GM04503 (cell line): Measurements from ENCODE around the gene CYP4V2.
"Not testable (repeated sequence)": the region's sequence is repeated elsewhere in the genome, so short reads cannot be mapped to it uniquely, and the experiment has no call there.

Experiments used
- DNase-seq: peaks from one replicate; pipeline ENCODE4 v3.0.0-alpha.2; 2012; ENCODE audit warnings: low read depth

Gene CYP4V2

GRCh38 chr4:186234367-186234766 is 43.0 kb downstream of the CYP4V2 start:
- no peak for DNase-seq

DNA sequence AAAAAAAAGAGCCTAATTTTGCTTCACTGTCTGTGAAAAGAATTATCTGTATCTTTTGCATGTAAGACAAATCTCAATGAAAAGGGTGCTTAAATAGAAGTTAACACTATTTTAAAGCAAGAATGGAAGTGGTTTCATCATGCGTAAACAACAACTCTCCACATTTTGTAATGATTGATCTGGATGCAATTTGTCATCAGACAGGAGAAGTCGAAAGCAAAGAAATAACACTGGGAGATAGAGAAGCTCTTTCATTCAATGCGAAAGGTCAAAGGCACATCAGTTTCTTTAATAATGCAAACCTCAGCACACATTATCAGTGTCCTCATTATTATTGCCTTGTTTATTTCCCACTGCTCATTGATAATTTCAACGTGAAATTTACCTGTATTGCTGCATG is 44.8 kb downstream of the CYP4V2 start:
- DNase-seq, result no peak

- no peak for DNase-seq
Measured at GRCh38 chr4:186240452-186240847, 49.1 kb downstream of the CYP4V2 start.

DNA sequence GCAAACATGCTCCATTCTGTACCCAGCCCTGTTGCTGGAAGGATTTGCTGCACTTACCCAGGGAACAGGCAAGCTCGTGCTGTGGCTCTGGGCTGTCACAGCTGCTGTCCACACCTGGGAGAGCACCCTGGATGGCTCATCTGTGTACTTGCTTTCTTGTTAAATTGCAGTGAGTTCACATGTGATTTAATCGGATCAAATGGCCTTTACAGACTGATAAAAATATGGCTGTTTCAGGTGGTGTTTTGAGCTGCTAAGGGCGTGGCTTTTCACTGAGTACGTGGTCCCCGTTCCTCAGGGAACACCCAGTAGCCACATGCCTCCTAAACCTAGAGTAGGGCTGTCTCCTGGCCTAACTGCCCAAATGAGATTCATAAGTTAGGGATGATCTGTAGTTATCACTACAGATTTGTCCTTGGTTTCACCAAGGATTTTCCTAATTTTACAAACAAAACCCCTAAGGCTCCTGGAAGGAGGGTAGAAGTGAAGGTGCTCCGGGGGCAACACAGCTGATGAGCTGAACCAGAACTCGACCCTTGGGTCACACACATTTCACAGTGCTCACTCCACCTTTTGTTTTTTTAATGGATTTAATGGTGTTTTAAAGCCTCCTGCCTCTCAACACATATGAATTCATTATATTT is 49.6 kb downstream of the CYP4V2 start:
- DNase-seq, result no peak

- no peak for DNase-seq
Measured at GRCh38 chr4:186241616-186242015, 50.2 kb downstream of the CYP4V2 start.

- DNase-seq, result not testable (repeated sequence)
Measured at GRCh38 chr4:186242031-186242430, 50.7 kb downstream of the CYP4V2 start.

DNA sequence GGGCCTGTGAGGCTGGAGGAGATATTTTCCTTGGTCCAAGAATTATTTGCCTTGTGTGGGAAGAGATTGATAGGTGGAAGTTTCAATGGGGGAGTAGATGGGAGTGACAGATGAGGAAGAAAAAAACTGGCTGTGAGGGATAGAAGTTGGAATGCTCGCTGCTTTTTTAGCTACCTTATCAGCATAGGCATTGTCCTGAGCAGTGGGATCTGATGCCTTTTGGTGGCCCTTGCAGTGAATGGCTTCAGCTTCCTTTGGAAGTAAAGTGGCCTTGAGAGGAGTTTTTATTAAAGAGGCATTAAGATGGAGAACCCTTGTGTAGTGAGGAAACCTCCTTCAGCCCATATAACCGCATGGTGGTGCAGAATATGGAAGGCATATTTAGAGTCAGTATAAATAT is 52.0 kb downstream of the CYP4V2 start:
- no peak for DNase-seq

GRCh38 chr4:186244835-186245234 is 53.5 kb downstream of the CYP4V2 start:
- DNase-seq, result no peak

DNA sequence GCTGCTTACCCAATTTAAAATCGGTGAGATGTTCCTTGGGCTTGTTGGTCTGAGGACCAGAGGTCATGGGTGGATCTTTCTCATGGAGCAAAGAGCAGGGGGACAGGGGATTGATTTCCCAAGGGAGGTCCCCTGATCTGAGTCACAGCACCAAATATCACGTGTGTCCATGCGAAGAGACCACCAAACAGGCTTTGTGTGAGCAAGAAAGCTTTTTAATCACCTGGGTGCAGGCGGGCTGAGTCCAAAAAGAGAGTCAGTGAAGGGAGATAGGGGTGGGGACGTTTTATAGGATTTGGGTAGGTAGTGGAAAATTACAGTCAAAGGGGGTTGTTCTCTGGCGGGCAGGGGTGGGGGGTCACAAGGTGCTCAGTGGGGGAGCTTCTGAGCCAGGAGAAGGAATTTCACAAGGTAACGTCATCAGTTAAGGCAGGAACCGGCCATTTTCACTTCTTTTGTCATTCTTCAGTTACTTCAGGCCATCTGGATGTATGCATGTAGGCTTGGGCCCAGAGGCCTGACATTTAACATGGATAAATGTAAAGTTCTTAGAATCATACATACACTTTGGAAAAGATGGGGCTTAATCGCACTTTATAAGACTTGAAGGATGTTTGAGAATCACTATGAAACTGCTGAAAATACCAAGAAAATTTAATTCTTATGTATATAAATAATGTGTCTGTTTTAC is 55.8 kb downstream of the CYP4V2 start:
- not testable (repeated sequence) for DNase-seq

DNA sequence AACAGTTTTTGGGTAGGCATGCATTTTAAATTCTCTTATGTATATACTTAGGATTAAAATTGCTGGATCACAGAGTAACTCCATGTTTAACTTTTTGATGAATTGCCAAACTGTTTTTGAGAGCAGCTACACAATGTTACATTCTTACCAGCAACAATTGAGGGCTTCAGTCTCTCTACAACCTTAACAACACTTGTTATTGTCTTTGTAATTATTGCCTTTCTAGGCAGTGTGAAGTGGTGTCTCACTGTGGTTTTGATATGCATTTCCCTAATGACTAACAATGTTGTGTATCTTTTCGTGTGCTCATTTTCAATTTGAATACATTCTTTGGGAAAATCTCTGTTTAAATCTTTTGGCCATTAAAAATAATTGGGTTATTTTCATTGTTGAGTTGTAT is 57.3 kb downstream of the CYP4V2 start:
- no peak for DNase-seq

- DNase-seq, result no peak
Measured at GRCh38 chr4:186249785-186250754, 58.7 kb downstream of the CYP4V2 start.

DNA sequence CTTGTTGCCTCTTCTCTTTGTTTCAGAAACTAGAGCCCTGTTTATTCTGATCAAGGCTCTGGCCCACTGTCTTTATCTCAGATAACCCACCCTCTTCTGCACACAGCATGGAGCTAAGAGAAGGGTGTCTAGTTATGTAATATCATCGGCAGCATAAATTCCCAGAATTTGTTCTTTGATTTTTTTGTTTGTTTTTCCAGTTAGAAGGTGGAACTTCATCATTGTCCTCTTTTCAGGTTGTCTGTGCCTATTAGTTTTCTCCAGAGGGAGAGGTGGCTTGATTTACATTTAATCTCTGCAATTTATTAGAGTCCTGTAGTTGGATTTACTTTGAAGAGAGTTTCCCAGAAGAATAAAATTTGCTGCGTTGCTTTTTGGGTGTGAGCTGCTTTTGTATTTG is 59.4 kb downstream of the CYP4V2 start:
- DNase-seq, result no peak

DNA sequence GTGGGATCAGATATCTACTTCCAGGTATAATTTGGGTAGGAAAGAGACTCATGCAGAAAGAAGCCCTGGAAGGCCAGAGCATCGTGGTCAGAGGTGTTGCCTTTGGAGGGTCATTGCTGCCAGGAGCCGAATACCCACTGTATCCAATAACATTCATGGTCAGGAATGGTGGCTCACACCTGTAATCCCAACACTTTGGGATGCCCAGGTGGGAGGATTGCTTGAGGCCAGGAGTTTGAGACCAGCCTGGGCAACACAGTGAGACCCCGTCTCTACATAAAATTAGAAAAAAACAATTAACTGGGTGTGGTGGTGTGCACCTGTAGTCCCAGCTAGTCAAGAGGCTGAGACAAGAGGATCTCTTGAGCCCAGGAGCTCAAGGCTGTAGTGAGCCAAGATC is 63.8 kb downstream of the CYP4V2 start:
- no peak for DNase-seq

- no peak for DNase-seq
Measured at GRCh38 chr4:186258216-186258811, 66.9 kb downstream of the CYP4V2 start.

DNA sequence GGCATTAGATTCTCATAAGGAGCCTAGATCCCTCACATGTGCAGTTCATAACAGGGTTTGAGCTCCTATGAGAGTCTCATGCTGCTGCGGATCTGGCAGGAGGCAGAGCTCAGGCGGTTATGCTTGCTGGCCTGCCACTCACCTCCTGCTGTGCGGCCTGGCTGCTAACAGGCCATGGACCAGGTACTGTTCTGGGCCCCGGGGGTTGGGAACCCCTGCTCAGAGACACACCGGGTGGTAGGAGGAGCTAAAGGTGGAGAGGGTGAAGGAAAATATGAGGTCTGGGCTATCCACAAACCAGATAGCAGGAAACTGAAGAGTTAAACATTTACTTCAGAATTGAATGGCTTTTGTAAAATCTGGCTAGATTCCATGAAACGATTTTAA is 68.7 kb downstream of the CYP4V2 start:
- DNase-seq, result no peak
